ENCODE results near the gene FAM168A. TPM values are rescaled to one million over a fixed set of nuclear protein-coding genes. Genes with fewer than 3 reads are reported as not detected.

FAM168A gene
- total RNA-seq, 1 experiment from 2014 or later = 13.8 TPM

- intact Hi-C loops (cut with micrococcal nuclease) = loop anchor here (5.0 kb wide), 1 partner anchor 530 kb away; no protein-coding TSS in a partner anchor
These were observed 195.7 kb downstream of the FAM168A start for GRCh38 chr11:73401924-73402833.

GRCh38 chr11:73401217-73401923 is 196.5 kb downstream of the FAM168A start:
- POLR2A ChIA-PET = interaction anchor here (0.5 to 0.7 kb wide), 3 partner anchors 24 to 1779 kb away, joined by 3 to 4 read pairs (median 3); no protein-coding TSS in a partner anchor
- no TSS peak for BruUV-seq (replicated peaks)
- no peak for DNase-seq (ENCODE audit: unreplicated experiment)
- Mint-ChIP-seq H3K4me1 (ENCODE audit: insufficient read depth, unreplicated experiment) (no peaks in the 10 kb centered on the region), H3K36me3 (ENCODE audit: insufficient read depth, unreplicated experiment) (no peaks in the 10 kb centered on the region), H3K27me3 (ENCODE audit: insufficient read depth, unreplicated experiment) (no peaks in the 10 kb centered on the region), H3K27ac (ENCODE audit: low read depth, unreplicated experiment) (no peak overlapping the region), H3K4me3 (ENCODE audit: unreplicated experiment) (no peak overlapping the region), H3K9me3 (ENCODE audit: unreplicated experiment) (no peaks in the 10 kb centered on the region)
- no peak for TF ChIP-seq CTCF (IDR thresholded peaks at IDR 0.05; ENCODE audit: unreplicated experiment)
- CTCF ChIA-PET = interaction anchor here (0.6 to 1.6 kb wide), 8 partner anchors 8 to 258 kb away, joined by 3 to 6 read pairs (median 4); no protein-coding TSS in a partner anchor
- intact Hi-C loops (cut with micrococcal nuclease) = loop anchor here (5.0 kb wide), 1 partner anchor 531 kb away; no protein-coding TSS in a partner anchor

More at GRCh38 chr11:73401924-73402833, 195.7 kb downstream of the FAM168A start:
- DNase-seq (ENCODE audit: unreplicated experiment) = no peak
- ChIA-PET POLR2A (interaction anchor here (0.5 kb wide), 1 partner anchor 25 kb away, joined by 3 read pairs; no protein-coding TSS in a partner anchor), CTCF (interaction anchor here (0.6 to 2.4 kb wide), 8 partner anchors 9 to 258 kb away, joined by 3 to 13 read pairs (median 4); no protein-coding TSS in a partner anchor)
- BruUV-seq (replicated peaks) = no TSS peak
- no peaks in the 10 kb centered on the region for H3K4me1 Mint-ChIP-seq (ENCODE audit: insufficient read depth, unreplicated experiment)
- no peaks in the 10 kb centered on the region for H3K36me3 Mint-ChIP-seq (ENCODE audit: insufficient read depth, unreplicated experiment)
- H3K9me3 Mint-ChIP-seq (ENCODE audit: unreplicated experiment) = no peaks in the 10 kb centered on the region
- H3K4me3 Mint-ChIP-seq (ENCODE audit: unreplicated experiment) = no peak overlapping the region
- H3K27me3 Mint-ChIP-seq (ENCODE audit: insufficient read depth, unreplicated experiment) = no peaks in the 10 kb centered on the region
- TF ChIP-seq CTCF (IDR thresholded peaks at IDR 0.05; ENCODE audit: unreplicated experiment) = no peak
- no peak overlapping the region for H3K27ac Mint-ChIP-seq (ENCODE audit: low read depth, unreplicated experiment)

DNA sequence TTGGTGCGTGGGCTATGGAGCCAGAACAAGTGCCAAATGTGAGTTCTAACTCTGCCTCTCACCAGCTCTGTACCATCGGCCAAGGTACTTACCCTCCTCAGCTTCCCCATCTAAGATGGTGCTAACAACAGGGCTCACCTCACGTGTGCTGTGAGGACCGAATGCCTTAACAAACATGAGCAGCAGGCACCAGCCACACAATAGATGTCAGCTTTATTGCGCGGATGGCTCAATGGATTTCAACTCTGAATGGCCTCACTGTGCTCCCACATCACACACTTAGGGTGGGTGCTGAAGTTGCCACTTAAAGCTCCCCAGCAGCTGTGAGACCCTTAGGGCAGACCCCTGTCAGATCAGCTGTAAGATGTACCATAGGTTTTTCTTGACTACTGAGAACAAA is 197.6 kb downstream of the FAM168A start:
- Mint-ChIP-seq H3K27ac (ENCODE audit: low read depth, unreplicated experiment) (no peak overlapping the region), H3K9me3 (ENCODE audit: unreplicated experiment) (no peaks in the 10 kb centered on the region)
- DNase-seq (ENCODE audit: unreplicated experiment) = no peak

More for the DNA sequence above, 197.6 kb downstream of the FAM168A start:
- Mint-ChIP-seq H3K27me3 (ENCODE audit: insufficient read depth, unreplicated experiment) (no peaks in the 10 kb centered on the region), H3K4me3 (ENCODE audit: unreplicated experiment) (no peak overlapping the region), H3K4me1 (ENCODE audit: insufficient read depth, unreplicated experiment) (no peaks in the 10 kb centered on the region), H3K36me3 (ENCODE audit: insufficient read depth, unreplicated experiment) (no peaks in the 10 kb centered on the region)
- POLR2A ChIA-PET = interaction anchor here (0.6 kb wide), 1 partner anchor 215 kb away, joined by 6 read pairs; no protein-coding TSS in a partner anchor
- BruUV-seq (replicated peaks) = no TSS peak
- intact Hi-C loops (cut with micrococcal nuclease) = loop anchor here (5.0 kb wide), 1 partner anchor 532 kb away; no protein-coding TSS in a partner anchor
- TF ChIP-seq CTCF (IDR thresholded peaks at IDR 0.05; ENCODE audit: unreplicated experiment) = no peak
- CTCF ChIA-PET = interaction anchor here (0.6 to 1.6 kb wide), 5 partner anchors 49 to 1048 kb away, joined by 3 to 6 read pairs (median 3); no protein-coding TSS in a partner anchor

Data from MCF 10A (cell line).